HG03139 (cell line): ENCODE measurements around the gene BICRA.
A peak's percentile ranks its signal among the peaks of the same experiment; 100 is the strongest.

Experiments used
- ATAC-seq: cut with Tn5 transposase; IDR thresholded peaks from one replicate; pipeline ENCODE4 v1.9.1; 2021; ENCODE audit not compliant: unreplicated experiment

Gene BICRA

GRCh38 chr19:47600246-47601179 is 8.4 kb upstream of the BICRA start:
- ATAC-seq: peak; percentile 94

- ATAC-seq: no peak
Observed at GRCh38 chr19:47601180-47601904, 7.6 kb upstream of the BICRA start.

GRCh38 chr19:47603706-47604565 is 5.0 kb upstream of the BICRA start:
- ATAC-seq: no peak

GRCh38 chr19:47607564-47608073 is 1.3 kb upstream of the BICRA start:
- ATAC-seq: no peak

GRCh38 chr19:47608074-47608918 is 638 bp upstream of the BICRA start:
- peak; percentile 75 for ATAC-seq

GRCh38 chr19:47609906-47610894 is 1.3 kb downstream of the BICRA start:
- ATAC-seq: no peak

- no peak for ATAC-seq
Observed at GRCh38 chr19:47610902-47611301, 2.0 kb downstream of the BICRA start.

- ATAC-seq: no peak
Observed at GRCh38 chr19:47613165-47614020, 4.5 kb downstream of the BICRA start.

- ATAC-seq: no peak
Observed at GRCh38 chr19:47614021-47614295, 5.0 kb downstream of the BICRA start.

GRCh38 chr19:47614559-47614958 is 5.6 kb downstream of the BICRA start:
- no peak for ATAC-seq

- no peak for ATAC-seq
Observed at GRCh38 chr19:47615230-47615629, 6.3 kb downstream of the BICRA start.

- ATAC-seq: no peak
Observed at GRCh38 chr19:47615714-47616113, 6.8 kb downstream of the BICRA start.

- no peak for ATAC-seq
Observed at GRCh38 chr19:47618771-47619170, 9.8 kb downstream of the BICRA start.

GRCh38 chr19:47619763-47620162 is 10.8 kb downstream of the BICRA start:
- ATAC-seq: no peak

- no peak for ATAC-seq
Observed at GRCh38 chr19:47623151-47623920, 14.4 kb downstream of the BICRA start.

- ATAC-seq: no peak
Observed at GRCh38 chr19:47623921-47624391, 15.0 kb downstream of the BICRA start.

GRCh38 chr19:47625650-47626049 is 16.7 kb downstream of the BICRA start:
- no peak for ATAC-seq
